Breast epithelium (tissue), 3 donors: Measurements from ENCODE around the gene PLXNA3.

Source experiments
- CTCF ChIP-seq, 3 donors: fragments of 450-650 bp; IDR thresholded peaks; one replicate each; pipeline ENCODE4 v1.5.1; 2016 to 2017; ENCODE audit warnings: antibody characterized with exemption in 3 of 3, mild to moderate bottlenecking in 3 of 3, moderate library complexity in 3 of 3
- POLR2A ChIP-seq: fragments of 450-650 bp; IDR thresholded peaks from one replicate; pipeline ENCODE4 v1.6.1; 2016; ENCODE audit warnings: antibody characterized with exemption, mild to moderate bottlenecking, moderate library complexity
- POLR2AphosphoS5 ChIP-seq, 3 donors: sonication (generic); formaldehyde crosslinking; IDR thresholded peaks; one replicate each; pipeline ENCODE4 v1.6.1; 2017; ENCODE audit warnings: antibody characterized with exemption in 3 of 3

- TF ChIP-seq CTCF (IDR thresholded peaks at IDR 0.05) (no peak), POLR2A (no peak), POLR2AphosphoS5 (IDR thresholded peaks at IDR 0.05) (no peak)
Measured at GRCh38 chrX:154431341-154431740, 26.7 kb upstream of the PLXNA3 start.
